Measurements from ENCODE around the gene GNG5.
A peak's percentile ranks its signal among the peaks of the same experiment; 100 is the strongest.
"Not testable (repeated sequence)": the region's sequence is repeated elsewhere in the genome, so short reads cannot be mapped to it uniquely, and the experiment has no call there.

GNG5 gene

GRCh38 chr1:84506002-84506728, at the start of gene GNG5, which contains the start of gene SPATA1:
Gene GNG5, minus strand, starts transcription at chr1:84506581. Its CDS starts 490 bp downstream, at chr1:84506091.
Gene SPATA1, plus strand, starts transcription at chr1:84506386. Its CDS starts 9,974 bp downstream, at chr1:84516360.
- peak within 1 kb of the TSS; percentile 98 for H3K4me3 ChIP-seq (ENCODE audit: low read length)
- TF ChIP-seq ZNF274 (IDR thresholded peaks at IDR 0.05; ENCODE audit: low read depth, low read length), result no peak

GRCh38 chr1:84550826-84551225, 44.4 kb upstream of the GNG5 start:
- TF ChIP-seq ZNF274 (IDR thresholded peaks at IDR 0.05; ENCODE audit: low read depth, low read length), result no peak
- no peak overlapping the region for H3K4me3 ChIP-seq (ENCODE audit: low read length)

GRCh38 chr1:84541679-84542078, 35.3 kb upstream of the GNG5 start:
- no peak overlapping the region for H3K4me3 ChIP-seq (ENCODE audit: low read length)
- no peak for TF ChIP-seq ZNF274 (IDR thresholded peaks at IDR 0.05; ENCODE audit: low read depth, low read length)

GRCh38 chr1:84540759-84541158, 34.4 kb upstream of the GNG5 start:
- H3K4me3 ChIP-seq (ENCODE audit: low read length), result no peak overlapping the region
- no peak for TF ChIP-seq ZNF274 (IDR thresholded peaks at IDR 0.05; ENCODE audit: low read depth, low read length)

- TF ChIP-seq ZNF274 (IDR thresholded peaks at IDR 0.05; ENCODE audit: low read depth, low read length), result no peak
- no peak overlapping the region for H3K4me3 ChIP-seq (ENCODE audit: low read length)
Observed at GRCh38 chr1:84539972-84540371, 33.6 kb upstream of the GNG5 start.

GRCh38 chr1:84538599-84538998, 32.2 kb upstream of the GNG5 start:
- no peak for TF ChIP-seq ZNF274 (IDR thresholded peaks at IDR 0.05; ENCODE audit: low read depth, low read length)
- H3K4me3 ChIP-seq (ENCODE audit: low read length), result no peak overlapping the region

- no peak overlapping the region for H3K4me3 ChIP-seq (ENCODE audit: low read length)
- no peak for TF ChIP-seq ZNF274 (IDR thresholded peaks at IDR 0.05; ENCODE audit: low read depth, low read length)
Observed at GRCh38 chr1:84525779-84526178, 19.4 kb upstream of the GNG5 start.

GRCh38 chr1:84524590-84524989, 18.2 kb upstream of the GNG5 start:
- TF ChIP-seq ZNF274 (IDR thresholded peaks at IDR 0.05; ENCODE audit: low read depth, low read length), result no peak
- no peak overlapping the region for H3K4me3 ChIP-seq (ENCODE audit: low read length)

- no peak for TF ChIP-seq ZNF274 (IDR thresholded peaks at IDR 0.05; ENCODE audit: low read depth, low read length)
- no peak overlapping the region for H3K4me3 ChIP-seq (ENCODE audit: low read length)
Observed at GRCh38 chr1:84510668-84511067, 4.3 kb upstream of the GNG5 start.

- TF ChIP-seq ZNF274 (IDR thresholded peaks at IDR 0.05; ENCODE audit: low read depth, low read length), result no peak
- no peak overlapping the region for H3K4me3 ChIP-seq (ENCODE audit: low read length)
Observed at GRCh38 chr1:84510165-84510564, 3.8 kb upstream of the GNG5 start.

- H3K4me3 ChIP-seq (ENCODE audit: low read length), result no peak overlapping the region
- TF ChIP-seq ZNF274 (IDR thresholded peaks at IDR 0.05; ENCODE audit: low read depth, low read length), result no peak
Observed at GRCh38 chr1:84509029-84509428, 2.6 kb upstream of the GNG5 start.

GRCh38 chr1:84508510-84508909, 2.1 kb upstream of the GNG5 start:
- TF ChIP-seq ZNF274 (IDR thresholded peaks at IDR 0.05; ENCODE audit: low read depth, low read length), result no peak
- H3K4me3 ChIP-seq (ENCODE audit: low read length), result no peak overlapping the region

GRCh38 chr1:84507887-84508286, 1.5 kb upstream of the GNG5 start:
- not testable (repeated sequence) for H3K4me3 ChIP-seq (ENCODE audit: low read length)

GRCh38 chr1:84506729-84507453, 510 bp upstream of the GNG5 start:
- peak overlapping the region; percentile 98 for H3K4me3 ChIP-seq (ENCODE audit: low read length)
- no peak for TF ChIP-seq ZNF274 (IDR thresholded peaks at IDR 0.05; ENCODE audit: low read depth, low read length)

GRCh38 chr1:84505493-84506001, 834 bp downstream of the GNG5 start:
- TF ChIP-seq ZNF274 (IDR thresholded peaks at IDR 0.05; ENCODE audit: low read depth, low read length), result no peak
- peak overlapping the region; percentile 98 for H3K4me3 ChIP-seq (ENCODE audit: low read length)

All from GM08714 (cell line).